GM21423 (cell line): ENCODE data around the gene PIAS1.
"Not testable (repeated sequence)": the region's sequence is repeated elsewhere in the genome, so short reads cannot be mapped to it uniquely, and the experiment has no call there.

Experiments used
- ATAC-seq: cut with Tn5 transposase; IDR thresholded peaks from one replicate; pipeline ENCODE4 v1.9.1; 2021; ENCODE audit warnings: mild to moderate bottlenecking, moderate library complexity; ENCODE audit not compliant: unreplicated experiment

The PIAS1 gene

DNA sequence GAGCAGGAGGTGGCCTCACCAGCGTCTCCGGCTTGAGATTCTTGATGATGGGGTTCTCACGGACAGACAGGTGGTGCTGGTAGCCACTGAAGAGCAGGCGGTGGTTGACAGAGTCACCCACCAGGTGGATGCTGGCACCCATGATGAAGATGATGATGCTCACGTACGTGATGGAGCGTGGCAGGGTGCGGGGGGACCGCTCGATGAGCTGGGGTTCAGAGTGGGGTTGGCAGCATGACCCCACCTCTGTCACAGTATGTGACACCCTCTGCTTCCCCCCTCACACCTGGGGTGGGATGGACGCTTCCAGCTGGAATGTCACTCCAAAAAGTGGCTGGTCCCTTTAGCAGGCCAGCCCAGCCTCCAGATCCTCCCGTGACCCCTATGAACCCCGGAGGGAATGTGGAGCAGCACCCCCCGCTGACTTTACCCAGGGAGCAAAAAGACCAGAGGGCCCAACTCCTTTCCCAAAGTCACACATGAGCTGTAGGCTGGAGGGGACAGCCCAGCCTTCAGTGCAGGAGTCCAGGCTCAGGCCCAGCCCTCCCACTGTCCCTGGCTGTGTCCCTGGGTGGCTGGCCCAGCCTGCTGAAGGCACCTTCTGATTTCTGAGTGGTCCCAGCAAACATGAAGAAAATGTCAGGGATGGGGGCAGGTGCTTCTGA, 157.7 kb downstream of the PIAS1 start:
- ATAC-seq, result no peak

GRCh38 chr15:68213491-68213845, 159.4 kb downstream of the PIAS1 start:
- ATAC-seq, result not testable (repeated sequence)

DNA sequence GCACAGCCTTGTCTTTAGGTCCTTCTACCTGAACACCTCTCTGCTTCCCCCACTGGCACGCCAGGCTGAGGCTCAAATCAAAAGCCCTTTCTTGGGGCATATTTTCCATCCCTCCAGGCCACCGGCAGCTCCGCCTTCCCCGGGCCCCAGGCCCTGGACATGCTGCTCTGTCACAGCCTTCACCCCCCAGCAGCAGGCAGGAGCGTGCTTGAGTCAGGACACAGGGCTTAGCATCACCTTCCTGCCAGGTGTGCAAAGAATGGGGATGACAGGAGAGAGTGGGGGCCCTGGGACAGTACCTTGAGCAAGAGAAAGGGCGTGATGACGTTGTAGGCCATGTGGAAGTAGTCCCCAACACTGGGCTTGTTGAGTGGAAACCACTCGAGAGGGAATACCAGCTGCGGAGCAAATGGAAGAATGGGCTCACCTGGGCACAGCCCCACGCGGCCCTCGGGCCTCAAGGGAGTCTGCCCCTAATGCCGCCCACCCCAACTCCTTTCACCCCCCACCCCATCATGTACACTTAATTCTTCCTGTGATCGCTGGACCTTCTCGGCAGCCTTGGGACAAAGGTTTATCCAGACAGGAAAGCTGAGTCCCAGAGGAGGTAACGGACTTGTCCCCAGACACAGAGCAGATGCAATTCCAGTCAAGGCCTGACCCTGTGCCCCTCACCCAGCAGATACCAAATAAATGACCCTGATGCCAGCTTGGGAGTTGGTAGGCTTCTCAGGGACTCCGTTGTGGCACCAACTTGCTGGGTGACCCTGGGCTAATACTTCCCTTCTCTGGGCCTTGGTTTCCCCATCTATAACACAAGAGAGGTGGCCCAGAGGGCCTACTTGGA, 160.1 kb downstream of the PIAS1 start:
- ATAC-seq, result no peak

GRCh38 chr15:68214838-68215254, 160.7 kb downstream of the PIAS1 start:
- ATAC-seq, result no peak

- no peak for ATAC-seq
Observed at GRCh38 chr15:68217341-68217740, 163.2 kb downstream of the PIAS1 start.

DNA sequence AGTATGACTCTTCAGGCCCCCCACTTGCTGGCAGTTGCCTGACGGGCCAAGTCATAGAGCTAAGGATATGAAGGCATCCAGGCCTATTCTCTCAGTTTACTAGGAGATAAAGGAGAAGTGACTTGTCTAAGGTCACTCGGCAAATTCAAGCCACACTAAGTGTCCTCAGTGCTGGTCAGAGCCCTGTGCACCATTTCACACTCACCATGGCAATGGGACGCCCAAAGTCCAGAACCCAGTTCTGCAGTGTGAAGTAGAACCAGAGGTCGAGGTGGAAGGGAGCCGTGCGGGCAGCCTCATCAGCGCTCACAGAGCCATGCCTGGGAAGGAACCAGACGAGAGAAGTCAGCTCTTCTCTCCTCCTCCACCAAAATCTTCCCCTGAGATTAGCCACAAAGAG, 164.2 kb downstream of the PIAS1 start:
- no peak for ATAC-seq

- ATAC-seq, result no peak
Observed at GRCh38 chr15:68218847-68219798, 165.0 kb downstream of the PIAS1 start.

DNA sequence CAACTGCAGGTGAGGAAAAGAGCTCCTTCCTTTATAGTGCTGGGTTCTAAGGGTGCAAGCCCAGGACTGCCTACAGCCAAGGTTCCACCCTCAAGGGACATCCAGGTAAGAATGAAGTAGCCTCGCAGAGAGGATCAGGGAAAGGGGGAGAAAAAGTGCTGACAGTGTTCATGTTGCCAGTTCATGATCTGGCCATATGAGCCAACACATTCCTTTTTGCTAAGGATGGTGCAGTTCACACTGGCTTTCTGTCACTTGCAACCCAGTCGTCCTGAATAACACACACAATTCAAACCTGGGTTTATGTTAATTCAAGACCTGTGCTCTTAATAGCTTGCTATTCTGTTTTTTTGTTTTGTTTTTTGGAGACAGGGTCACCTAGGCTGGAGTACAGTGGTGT, 166.4 kb downstream of the PIAS1 start:
- ATAC-seq, result no peak

DNA sequence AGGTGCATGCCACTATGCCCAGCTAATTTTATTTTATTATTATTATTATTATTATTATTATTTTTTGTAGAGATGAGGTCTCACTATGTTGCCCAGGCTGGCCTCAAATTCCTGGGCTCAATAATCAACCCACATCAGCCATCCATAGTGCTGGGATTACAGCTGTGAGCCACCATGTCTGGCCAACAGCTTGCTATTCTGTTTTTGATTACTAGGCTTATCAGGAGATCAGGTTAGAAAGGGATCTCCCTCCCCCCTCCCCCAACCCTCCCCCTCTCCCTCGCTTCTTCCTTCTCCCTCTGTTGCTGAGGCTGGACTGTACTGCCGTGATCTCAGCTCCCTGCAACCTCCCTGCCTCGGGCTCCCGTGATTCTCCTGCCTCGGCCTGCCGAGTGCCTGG, 166.9 kb downstream of the PIAS1 start:
- ATAC-seq, result no peak

- ATAC-seq, result not testable (repeated sequence)
Observed at GRCh38 chr15:68221530-68222431, 167.7 kb downstream of the PIAS1 start.

GRCh38 chr15:68222432-68222743, 168.3 kb downstream of the PIAS1 start:
- ATAC-seq, result not testable (repeated sequence)

DNA sequence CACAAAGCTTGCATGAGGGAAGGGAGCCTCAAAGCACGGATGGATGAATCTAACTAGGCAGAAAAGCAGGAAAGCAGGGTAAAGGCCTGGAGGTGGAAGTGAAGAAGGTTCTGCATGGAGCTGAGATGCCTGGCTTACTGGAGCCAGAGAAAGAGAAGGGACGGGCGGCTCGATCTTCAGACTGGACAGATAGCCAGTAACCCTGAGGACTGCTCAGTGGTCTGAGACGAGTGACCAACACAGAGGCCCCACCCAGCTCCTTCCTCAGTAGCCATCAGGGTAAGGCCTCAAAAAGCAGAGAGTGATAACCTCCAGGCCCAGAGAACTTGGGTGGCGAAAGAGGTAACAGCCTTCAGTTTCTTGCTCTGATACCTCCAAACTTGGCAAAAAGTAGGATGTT, 169.1 kb downstream of the PIAS1 start:
- no peak for ATAC-seq

- no peak for ATAC-seq
Observed at GRCh38 chr15:68224108-68224507, 170.0 kb downstream of the PIAS1 start.

DNA sequence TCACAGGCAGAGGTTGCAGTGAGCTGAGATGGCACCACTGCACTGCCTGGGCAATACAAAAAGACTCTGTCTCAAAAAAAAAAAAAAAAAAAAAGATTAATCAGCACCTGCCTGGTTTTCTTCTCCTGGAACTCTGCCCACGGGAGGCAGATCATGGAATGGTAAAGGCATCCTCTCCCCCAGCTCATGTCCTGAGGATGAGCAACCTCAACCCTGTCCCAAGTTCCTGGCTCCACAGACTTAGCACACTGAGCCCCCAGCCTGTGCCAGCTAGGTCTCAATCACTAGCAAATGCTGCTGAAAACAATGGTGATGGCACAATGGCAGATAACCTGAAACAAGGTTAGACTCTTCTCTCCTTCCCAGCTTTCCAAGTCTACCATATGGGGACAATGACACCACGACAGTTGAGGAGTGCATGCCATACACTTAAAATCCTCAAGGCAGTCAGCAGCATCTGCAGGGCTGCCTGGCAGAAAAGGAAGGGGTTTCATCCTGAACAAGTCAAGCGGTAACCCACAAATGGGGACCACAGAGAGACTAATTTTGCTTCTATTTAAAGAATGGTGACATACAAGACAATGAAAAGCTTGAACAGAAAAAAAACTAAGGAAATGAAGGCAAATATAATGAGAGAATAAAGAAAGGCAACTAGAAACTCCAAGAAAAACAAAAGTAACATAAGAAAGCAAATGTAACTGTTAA, 170.6 kb downstream of the PIAS1 start:
- no peak for ATAC-seq

- not testable (repeated sequence) for ATAC-seq
Observed at GRCh38 chr15:68225442-68225841, 171.3 kb downstream of the PIAS1 start.

DNA sequence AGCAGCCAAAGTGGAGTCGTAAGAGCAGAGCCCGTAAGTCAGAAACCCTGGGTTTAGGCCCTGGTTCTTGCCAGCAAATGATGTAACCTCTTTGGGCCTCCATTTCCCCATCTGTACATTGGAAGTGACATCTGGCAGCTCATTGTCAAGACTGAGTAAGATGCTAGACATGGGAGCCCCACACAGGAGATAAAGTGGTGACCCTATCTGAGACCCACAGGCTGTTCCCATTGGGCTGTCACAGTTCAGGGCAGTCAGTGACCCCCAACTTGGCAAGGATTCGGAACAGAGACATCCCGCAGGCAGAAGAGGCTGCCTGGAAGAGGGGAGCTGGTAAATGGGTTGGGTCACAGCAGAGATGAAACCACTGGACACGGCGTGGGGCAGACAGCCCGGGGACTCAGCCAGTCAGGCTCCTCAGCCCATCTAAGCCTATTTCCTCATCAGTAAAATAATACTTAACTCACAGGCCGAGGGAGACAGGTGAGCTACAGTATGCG, 173.6 kb downstream of the PIAS1 start:
- ATAC-seq, result no peak

DNA sequence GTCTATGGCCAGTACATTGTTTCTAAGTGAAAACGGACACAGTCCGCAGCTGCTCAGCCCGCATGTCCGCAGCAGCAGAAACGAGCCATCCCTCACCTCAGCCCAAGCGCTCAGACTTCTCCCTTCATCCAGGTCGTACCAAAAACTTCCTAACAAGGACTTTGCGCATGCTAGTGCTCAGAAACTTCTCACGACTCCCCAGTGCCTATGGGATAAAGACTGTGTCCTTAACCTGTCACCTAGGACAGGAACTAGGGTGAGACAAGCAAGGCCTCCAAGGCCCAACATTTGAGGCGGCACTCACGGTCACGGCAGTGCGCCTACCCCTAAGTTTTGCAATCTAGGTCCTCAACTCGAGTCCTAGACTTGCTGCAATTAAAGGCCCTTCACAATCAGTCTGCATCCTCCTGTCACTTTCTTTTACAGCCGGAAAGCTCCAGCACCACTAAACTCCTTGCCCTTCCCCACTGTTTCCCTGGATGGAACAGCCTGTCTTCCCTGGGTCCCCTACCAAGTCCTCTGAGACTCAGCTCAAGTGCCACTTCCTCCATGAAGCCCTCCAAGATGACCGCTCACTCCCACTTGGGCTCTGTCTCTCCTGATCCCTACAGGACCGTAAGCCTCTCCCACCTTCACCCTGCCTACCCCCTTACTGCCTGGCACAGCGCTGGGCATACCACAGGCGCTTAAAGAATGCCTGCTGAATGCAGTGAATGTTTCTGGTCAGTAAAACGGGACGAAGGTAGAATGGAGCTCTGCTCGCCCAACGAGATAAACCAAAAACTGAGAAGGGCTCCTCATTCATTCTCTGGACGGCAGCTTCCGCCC, 174.2 kb downstream of the PIAS1 start:
- ATAC-seq, result no peak

DNA sequence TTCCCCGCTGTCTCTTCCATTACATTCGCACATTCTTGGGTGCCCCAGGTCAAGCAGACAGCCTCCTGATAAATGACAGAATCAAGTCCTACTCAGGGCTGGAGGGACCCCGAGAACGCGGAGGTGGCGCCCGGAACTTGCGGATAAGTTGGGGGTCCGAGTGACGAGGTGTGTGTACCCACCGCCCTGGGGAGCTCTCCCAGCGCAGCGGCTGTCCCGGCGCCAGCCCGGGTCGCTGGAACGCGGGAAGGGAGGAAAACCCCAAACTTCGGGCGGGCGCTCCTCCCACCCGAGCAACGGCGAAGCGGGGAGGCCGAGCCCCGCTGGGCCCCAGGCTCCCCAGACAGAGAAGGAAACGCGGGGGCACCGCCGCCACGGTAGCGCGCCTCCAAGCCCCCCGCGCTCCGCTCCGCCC, 174.9 kb downstream of the PIAS1 start:
- no peak for ATAC-seq
